DND-41 (cell line): ENCODE results near the gene SOCS1.

Experiments used
- ATAC-seq: fragments of 200-7000 bp; cut with Tn5 transposase; 3 replicates; pipeline ENCODE4 v1.9.1; 2021; ENCODE audit warnings: low read depth; ENCODE audit not compliant: insufficient read depth
- DNase-seq: peaks from one replicate; pipeline ENCODE4 v3.0.0-alpha.2; 2020
- H2AFZ ChIP-seq: 2 replicates; pipeline ENCODE4 v1.6.0; 2012; ENCODE audit warnings: low read depth, low read length
- H3K27ac ChIP-seq: 2 replicates; pipeline ENCODE4 v1.5.1; 2012; ENCODE audit warnings: low read length, inconsistent platforms
- H3K27me3 ChIP-seq: fragments of 200-600 bp; sonication (generic); 2 replicates; pipeline ENCODE4 v1.6.0; 2012; ENCODE audit warnings: low read length, mild to moderate bottlenecking, inconsistent platforms; ENCODE audit not compliant: insufficient read depth, poor library complexity
- H3K36me3 ChIP-seq: 2 replicates; pipeline ENCODE4 v1.5.1; 2012; ENCODE audit warnings: low read length, inconsistent platforms; ENCODE audit not compliant: insufficient read depth
- H3K4me1 ChIP-seq: 2 replicates; pipeline ENCODE4 v1.5.1; 2012; ENCODE audit warnings: mild to moderate bottlenecking, low read length; ENCODE audit not compliant: insufficient read depth
- H3K4me2 ChIP-seq: 2 replicates; pipeline ENCODE4 v1.6.0; 2012; ENCODE audit warnings: mild to moderate bottlenecking, moderate library complexity, low read length, inconsistent platforms; ENCODE audit not compliant: insufficient read depth
- H3K4me3 ChIP-seq, 2 experiments: fragments of 200-600 bp in 1 of 2; shearing (Covaris generic) in 1 of 2; 2 replicates each; pipeline ENCODE4 v1.5.1; 2012 to 2016; ENCODE audit warnings: inconsistent platforms in 2 of 2, low read length in 2 of 2, mild to moderate bottlenecking in 2 of 2, low read depth in 1 of 2, moderate library complexity in 1 of 2
- H3K79me2 ChIP-seq: 2 replicates; pipeline ENCODE4 v1.6.0; 2012; ENCODE audit warnings: low read length, inconsistent platforms; ENCODE audit not compliant: insufficient read depth
- H3K9ac ChIP-seq: 2 replicates; pipeline ENCODE4 v1.6.0; 2012; ENCODE audit warnings: low read depth, mild to moderate bottlenecking, inconsistent platforms, low read length, moderate library complexity
- H3K9me3 ChIP-seq: 2 replicates; pipeline ENCODE4 v1.5.1; 2012; ENCODE audit warnings: low read length, moderate library complexity, mild to moderate bottlenecking, inconsistent platforms; ENCODE audit not compliant: insufficient read depth, severe bottlenecking
- H4K20me1 ChIP-seq: 2 replicates; pipeline ENCODE4 v1.6.0; 2012; ENCODE audit warnings: low read length; ENCODE audit not compliant: insufficient read depth
- CTCF ChIP-seq: IDR thresholded peaks from 2 replicates; pipeline ENCODE4 v1.5.1; 2012; ENCODE audit warnings: borderline replicate concordance, low read length, moderate library complexity, mild to moderate bottlenecking; ENCODE audit not compliant: poor library complexity, severe bottlenecking; ENCODE audit errors: extremely low read depth
- EZH2 ChIP-seq: IDR thresholded peaks from 3 replicates; pipeline ENCODE4 v1.6.1; 2012; ENCODE audit warnings: borderline replicate concordance, low read depth, mild to moderate bottlenecking, moderate library complexity, low read length, inconsistent platforms; ENCODE audit not compliant: severe bottlenecking

Gene SOCS1

GRCh38 chr16:11233727-11234376, 22.2 kb downstream of the SOCS1 start:
- no peaks in the 10 kb centered on the region for H3K36me3 ChIP-seq
- H4K20me1 ChIP-seq = no peaks in the 10 kb centered on the region
- no peak overlapping the region for H3K4me3 ChIP-seq
- peak; percentile 37 for TF ChIP-seq CTCF
- TF ChIP-seq EZH2 = no peak
- H3K27me3 ChIP-seq = no peaks in the 10 kb centered on the region
- H2AFZ ChIP-seq = no peak overlapping the region
- ATAC-seq (no peak), DNase-seq (peak; percentile 76)
- no peaks in the 10 kb centered on the region for H3K9me3 ChIP-seq
- H3K4me1 ChIP-seq = peaks cover 88% of the 10 kb centered on the region
- H3K79me2 ChIP-seq = peaks cover 6% of the 10 kb centered on the region; the same call in 1 of the 2 replicates
- H3K4me2 ChIP-seq = peak overlapping the region; percentile 20
- peak overlapping the region; percentile 99 for H3K27ac ChIP-seq
- peak overlapping the region; percentile 62 for H3K9ac ChIP-seq

- H3K36me3 ChIP-seq = no peaks in the 10 kb centered on the region
- H3K4me3 ChIP-seq = 0 out of 4 replicates have a peak overlapping the region, but pooled peaks of 1 of the 2 experiments have one; percentile 14
- no peaks in the 10 kb centered on the region for H3K27me3 ChIP-seq
- H3K9ac ChIP-seq = peak overlapping the region; percentile 62
- H3K79me2 ChIP-seq = peaks cover 6% of the 10 kb centered on the region; the same call in 1 of the 2 replicates
- H4K20me1 ChIP-seq = no peaks in the 10 kb centered on the region
- ATAC-seq (peak; percentile 86), DNase-seq (peak; percentile 99)
- H3K4me1 ChIP-seq = peaks cover 84% of the 10 kb centered on the region
- peak overlapping the region; percentile 49 for H3K4me2 ChIP-seq
- TF ChIP-seq EZH2 = no peak
- TF ChIP-seq CTCF = peak; percentile 45
- no peak overlapping the region for H2AFZ ChIP-seq
- H3K9me3 ChIP-seq = no peaks in the 10 kb centered on the region
- peak overlapping the region; percentile 99 for H3K27ac ChIP-seq
These were observed 22.9 kb downstream of the SOCS1 start for GRCh38 chr16:11232852-11233726.

- H3K9ac ChIP-seq = peak overlapping the region; percentile 62
- no peak overlapping the region for H2AFZ ChIP-seq
- peaks cover 81% of the 10 kb centered on the region for H3K4me1 ChIP-seq
- H3K9me3 ChIP-seq = no peaks in the 10 kb centered on the region
- no peak for TF ChIP-seq EZH2
- TF ChIP-seq CTCF = no peak
- ATAC-seq = no peak
- H3K36me3 ChIP-seq = no peaks in the 10 kb centered on the region
- no peak for DNase-seq
- peak overlapping the region; percentile 49 for H3K4me2 ChIP-seq
- no peaks in the 10 kb centered on the region for H4K20me1 ChIP-seq
- H3K79me2 ChIP-seq = peaks cover 6% of the 10 kb centered on the region; the same call in 1 of the 2 replicates
- H3K4me3 ChIP-seq = peak overlapping the region in 1 of 2 experiments; percentile 33; a peak in 2 of 4 replicates
- peak overlapping the region; percentile 99 for H3K27ac ChIP-seq
- no peaks in the 10 kb centered on the region for H3K27me3 ChIP-seq
These were observed 23.6 kb downstream of the SOCS1 start for GRCh38 chr16:11232302-11232851.
